ENCODE measurements around the gene CACNA1I.

The CACNA1I gene

GRCh38 chr22:39600491-39601179 is 30.1 kb downstream of the CACNA1I start:
- DNase-seq = no peak

- no peak for DNase-seq
These were observed 30.6 kb downstream of the CACNA1I start for GRCh38 chr22:39601180-39601535.

- no peak for DNase-seq
These were observed 32.8 kb downstream of the CACNA1I start for GRCh38 chr22:39603345-39603744.

- DNase-seq = no peak
These were observed 39.7 kb downstream of the CACNA1I start for GRCh38 chr22:39610246-39610645.

GRCh38 chr22:39610766-39611165 is 40.2 kb downstream of the CACNA1I start:
- no peak for DNase-seq

- no peak for DNase-seq
These were observed 40.8 kb downstream of the CACNA1I start for GRCh38 chr22:39611360-39611759.

- no peak for DNase-seq
These were observed 42.4 kb downstream of the CACNA1I start for GRCh38 chr22:39612811-39613548.

GRCh38 chr22:39613549-39613921 is 43.0 kb downstream of the CACNA1I start:
- DNase-seq = no peak

- no peak for DNase-seq
These were observed 43.9 kb downstream of the CACNA1I start for GRCh38 chr22:39614442-39614841.

- DNase-seq = no peak
These were observed 45.5 kb downstream of the CACNA1I start for GRCh38 chr22:39616051-39616450.

GRCh38 chr22:39616781-39617180 is 46.2 kb downstream of the CACNA1I start:
- DNase-seq = no peak

GRCh38 chr22:39617342-39617741 is 46.8 kb downstream of the CACNA1I start:
- no peak for DNase-seq

- DNase-seq = no peak
These were observed 47.6 kb downstream of the CACNA1I start for GRCh38 chr22:39617970-39618757.

GRCh38 chr22:39618996-39619530 is 48.5 kb downstream of the CACNA1I start:
- DNase-seq = no peak

GRCh38 chr22:39620924-39621690 is 50.6 kb downstream of the CACNA1I start:
- no peak for DNase-seq

GRCh38 chr22:39621826-39622225 is 51.3 kb downstream of the CACNA1I start:
- DNase-seq = no peak

GRCh38 chr22:39622881-39623367 is 52.4 kb downstream of the CACNA1I start:
- peak; percentile 9 for DNase-seq

GRCh38 chr22:39623603-39624500 is 53.3 kb downstream of the CACNA1I start:
- DNase-seq = no peak

- no peak for DNase-seq
These were observed 53.9 kb downstream of the CACNA1I start for GRCh38 chr22:39624501-39624821.

- no peak for DNase-seq
These were observed 55.3 kb downstream of the CACNA1I start for GRCh38 chr22:39625569-39626537.
